Type B pancreatic cell (in vitro differentiated cells): ENCODE measurements around the gene SYNE3. TPM values are rescaled to one million over a fixed set of nuclear protein-coding genes. Genes with fewer than 3 reads are reported as not detected.

Experiments
- DNase-seq: peaks from one replicate; pipeline ENCODE4 v3.0.0; 2021; ENCODE audit warnings: mixed read lengths; ENCODE audit not compliant: unreplicated experiment; ENCODE audit errors: extremely low spot score
- H3K27ac Mint-ChIP-seq: 2 replicates; pipeline ENCODE4 v1.8.0; 2021; ENCODE audit warnings: mild to moderate bottlenecking, mixed read lengths
- H3K27me3 Mint-ChIP-seq: 2 replicates; pipeline ENCODE4 v1.8.0; 2021; ENCODE audit warnings: mixed read lengths
- H3K36me3 Mint-ChIP-seq: 2 replicates; pipeline ENCODE4 v1.8.0; 2021; ENCODE audit warnings: mixed read lengths
- H3K4me1 Mint-ChIP-seq: one replicate; pipeline ENCODE4 v1.8.0; 2021; ENCODE audit warnings: mixed read lengths; ENCODE audit not compliant: unreplicated experiment
- H3K4me3 Mint-ChIP-seq: 2 replicates; pipeline ENCODE4 v1.8.0; 2021; ENCODE audit warnings: mild to moderate bottlenecking, mixed read lengths
- H3K9me3 Mint-ChIP-seq: 2 replicates; pipeline ENCODE4 v1.8.0; 2021; ENCODE audit warnings: mixed read lengths
- total RNA-seq: library from RNA; stranded (reverse); gene quantifications from 2 replicates; pipeline ENCODE4 v1.2.1, GENCODE V29; 2021; ENCODE audit warnings: low replicate concordance
- TF ChIP-seq, protein P1 (sequence below): fragments of 200-600 bp; sonication (generic); conservative IDR thresholded peaks from 2 replicates; pipeline ENCODE4 v1.5.0; 2021; ENCODE audit warnings: antibody characterized with exemption, mild to moderate bottlenecking

Gene SYNE3
- total RNA-seq, 1 donor from 2014 or later: 0.65 TPM

DNA sequence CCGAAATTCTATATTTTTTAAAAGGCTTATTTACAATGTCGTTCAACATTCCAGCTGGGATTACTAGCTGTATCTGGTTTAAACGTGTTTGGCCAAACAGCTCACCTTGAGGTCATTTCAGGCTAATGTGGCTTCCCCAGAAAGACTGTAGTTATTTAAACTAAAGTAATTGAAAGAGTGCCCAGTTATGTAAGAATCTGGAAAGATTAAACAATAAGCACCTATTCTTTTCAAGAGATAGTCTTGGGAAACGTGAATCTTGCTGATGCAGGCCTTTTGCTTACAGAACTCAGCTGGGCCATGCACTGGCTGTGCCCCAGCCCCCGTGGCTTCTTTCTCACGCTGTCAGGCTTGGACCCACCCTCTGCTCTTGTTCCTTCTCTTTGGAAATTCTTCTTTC is 42.8 kb upstream of the SYNE3 start:
- H3K4me1 Mint-ChIP-seq: peaks cover 4% of the 10 kb centered on the region
- no peaks in the 10 kb centered on the region for H3K9me3 Mint-ChIP-seq
- TF ChIP-seq, protein P1, sequence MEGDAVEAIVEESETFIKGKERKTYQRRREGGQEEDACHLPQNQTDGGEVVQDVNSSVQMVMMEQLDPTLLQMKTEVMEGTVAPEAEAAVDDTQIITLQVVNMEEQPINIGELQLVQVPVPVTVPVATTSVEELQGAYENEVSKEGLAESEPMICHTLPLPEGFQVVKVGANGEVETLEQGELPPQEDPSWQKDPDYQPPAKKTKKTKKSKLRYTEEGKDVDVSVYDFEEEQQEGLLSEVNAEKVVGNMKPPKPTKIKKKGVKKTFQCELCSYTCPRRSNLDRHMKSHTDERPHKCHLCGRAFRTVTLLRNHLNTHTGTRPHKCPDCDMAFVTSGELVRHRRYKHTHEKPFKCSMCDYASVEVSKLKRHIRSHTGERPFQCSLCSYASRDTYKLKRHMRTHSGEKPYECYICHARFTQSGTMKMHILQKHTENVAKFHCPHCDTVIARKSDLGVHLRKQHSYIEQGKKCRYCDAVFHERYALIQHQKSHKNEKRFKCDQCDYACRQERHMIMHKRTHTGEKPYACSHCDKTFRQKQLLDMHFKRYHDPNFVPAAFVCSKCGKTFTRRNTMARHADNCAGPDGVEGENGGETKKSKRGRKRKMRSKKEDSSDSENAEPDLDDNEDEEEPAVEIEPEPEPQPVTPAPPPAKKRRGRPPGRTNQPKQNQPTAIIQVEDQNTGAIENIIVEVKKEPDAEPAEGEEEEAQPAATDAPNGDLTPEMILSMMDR: no peak
- no peak overlapping the region for H3K27ac Mint-ChIP-seq
- H3K36me3 Mint-ChIP-seq: no peaks in the 10 kb centered on the region
- H3K4me3 Mint-ChIP-seq: no peak overlapping the region
- peaks cover 7% of the 10 kb centered on the region for H3K27me3 Mint-ChIP-seq
- no peak for DNase-seq

DNA sequence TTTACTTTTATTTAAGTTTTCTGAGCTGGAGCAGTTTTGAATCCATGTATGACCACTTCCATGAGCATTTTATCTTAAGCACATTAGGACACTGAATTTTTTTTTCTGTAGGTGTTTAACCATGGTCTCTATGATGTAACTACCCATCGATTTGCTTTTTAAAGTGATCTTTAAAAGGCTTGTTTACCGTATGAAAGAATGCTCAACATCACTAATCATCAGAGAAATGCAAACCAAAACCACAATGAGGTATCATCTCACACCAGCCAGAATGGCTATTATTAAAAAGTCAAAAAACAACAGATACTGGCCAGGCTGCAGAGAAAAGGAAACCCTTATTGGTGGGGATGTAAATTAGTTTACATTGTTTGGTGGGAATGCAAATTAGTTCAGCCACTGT is 41.4 kb upstream of the SYNE3 start:
- Mint-ChIP-seq H3K27ac (no peak overlapping the region), H3K4me3 (no peak overlapping the region), H3K4me1 (peaks cover 4% of the 10 kb centered on the region), H3K9me3 (no peaks in the 10 kb centered on the region), H3K27me3 (peaks cover 7% of the 10 kb centered on the region), H3K36me3 (no peaks in the 10 kb centered on the region)
- TF ChIP-seq, protein P1: no peak
- no peak for DNase-seq

DNA sequence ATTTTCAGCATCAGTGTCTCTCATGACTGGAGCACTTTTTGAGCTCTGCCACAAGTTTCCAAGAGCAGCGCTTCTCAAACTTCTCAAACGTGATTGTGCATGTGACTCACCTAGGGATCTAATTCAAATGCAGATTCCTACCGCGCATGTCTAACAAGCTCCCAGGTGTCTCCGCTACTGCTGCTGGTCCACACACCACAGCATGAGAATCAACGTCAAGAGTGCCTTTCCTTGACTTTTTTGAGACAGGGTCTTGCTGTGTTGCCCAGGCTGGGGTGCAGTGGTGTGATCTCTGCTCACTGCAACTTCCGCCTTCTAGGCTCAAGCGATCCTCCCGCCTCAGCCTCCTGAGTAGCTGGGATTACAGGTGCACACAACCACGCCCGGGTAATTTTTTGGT is 40.8 kb upstream of the SYNE3 start:
- H3K4me1 Mint-ChIP-seq: peaks cover 4% of the 10 kb centered on the region
- peaks cover 7% of the 10 kb centered on the region for H3K27me3 Mint-ChIP-seq
- H3K27ac Mint-ChIP-seq: no peak overlapping the region

DNA sequence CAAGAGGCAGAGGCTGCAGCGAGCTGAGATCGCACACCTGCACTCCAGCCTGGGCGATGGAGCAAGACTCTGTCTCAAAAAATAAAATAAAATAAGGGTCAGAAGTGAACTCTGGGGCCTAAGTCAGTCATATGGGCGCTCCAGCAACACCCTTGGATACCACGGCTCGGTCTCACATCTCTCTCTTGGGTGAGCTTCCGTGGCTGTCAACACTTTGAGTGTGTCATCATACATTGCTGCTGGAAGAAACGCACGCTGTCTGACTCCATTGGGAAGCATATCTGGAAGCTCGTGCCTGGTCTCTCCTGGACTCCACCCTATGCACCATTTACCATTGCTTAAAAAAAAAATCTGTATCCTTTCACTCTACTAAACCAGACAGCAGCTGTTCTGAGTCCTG is 38.6 kb upstream of the SYNE3 start:
- Mint-ChIP-seq H3K9me3 (peaks cover 4% of the 10 kb centered on the region), H3K4me3 (no peak overlapping the region), H3K4me1 (no peaks in the 10 kb centered on the region), H3K27me3 (no peaks in the 10 kb centered on the region), H3K27ac (no peak overlapping the region), H3K36me3 (peaks cover 5% of the 10 kb centered on the region)
- no peak for DNase-seq
- TF ChIP-seq, protein P1: no peak

More for the DNA sequence above, 40.8 kb upstream of the SYNE3 start:
- H3K4me3 Mint-ChIP-seq: no peak overlapping the region
- no peaks in the 10 kb centered on the region for H3K36me3 Mint-ChIP-seq
- H3K9me3 Mint-ChIP-seq: no peaks in the 10 kb centered on the region
- TF ChIP-seq, protein P1: no peak
- DNase-seq: no peak

DNA sequence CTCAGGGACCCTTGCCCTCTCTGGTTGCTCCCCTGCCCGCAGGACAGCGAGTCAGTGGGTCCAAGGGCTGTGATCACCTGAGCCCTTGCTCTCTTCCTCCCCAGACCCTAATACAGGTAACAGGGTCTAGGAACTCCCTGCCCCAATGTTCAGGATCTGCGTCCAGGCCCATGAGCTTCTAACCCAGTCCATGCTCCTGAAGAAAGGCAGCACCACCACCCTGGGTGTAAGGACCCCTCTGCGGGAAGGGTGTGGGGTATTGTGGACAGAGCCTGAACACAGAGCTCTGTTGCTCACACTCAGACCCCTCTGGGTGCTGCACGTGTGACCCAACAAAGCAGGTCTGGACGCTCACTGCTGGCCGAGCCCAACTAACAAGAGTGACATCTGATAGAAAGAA is 36.7 kb upstream of the SYNE3 start:
- H3K4me1 Mint-ChIP-seq: no peaks in the 10 kb centered on the region
- no peak for DNase-seq
- no peak overlapping the region for H3K27ac Mint-ChIP-seq
- no peak overlapping the region for H3K4me3 Mint-ChIP-seq
- H3K36me3 Mint-ChIP-seq: peaks cover 16% of the 10 kb centered on the region
- TF ChIP-seq, protein P1: no peak
- H3K9me3 Mint-ChIP-seq: peaks cover 4% of the 10 kb centered on the region
- no peaks in the 10 kb centered on the region for H3K27me3 Mint-ChIP-seq

DNA sequence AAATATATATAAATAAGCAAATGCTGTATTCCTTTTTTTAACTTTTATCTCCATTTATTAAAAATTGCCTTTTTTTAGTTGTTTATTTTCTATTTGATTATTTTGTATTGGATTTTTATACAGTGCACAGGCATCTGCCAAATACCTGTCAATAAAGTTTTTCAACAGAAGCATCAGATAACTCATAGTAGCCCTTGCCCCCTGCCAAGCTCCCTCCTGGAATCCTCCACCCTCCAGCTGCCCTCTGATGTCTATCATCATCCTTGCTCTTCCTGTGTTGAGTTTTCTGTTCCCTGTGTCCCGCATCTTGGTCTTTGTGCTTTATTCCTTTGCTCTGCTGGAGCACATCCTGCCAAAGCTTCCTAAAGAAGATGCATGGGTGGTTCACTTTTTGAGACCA is 35.0 kb upstream of the SYNE3 start:
- Mint-ChIP-seq H3K36me3 (peaks cover 20% of the 10 kb centered on the region), H3K4me1 (no peaks in the 10 kb centered on the region), H3K4me3 (no peak overlapping the region), H3K9me3 (peaks cover 4% of the 10 kb centered on the region), H3K27ac (no peak overlapping the region), H3K27me3 (no peaks in the 10 kb centered on the region)
- TF ChIP-seq, protein P1: no peak
- DNase-seq: no peak
